ENCODE data around the gene ATP5ME.

Gene ATP5ME

GRCh38 chr4:657834-658667 is 16.0 kb downstream of the ATP5ME start:
- Histone ChIP-seq H3K9ac (ENCODE audit: low read depth, low read length) (no peak overlapping the region), H3K4me1 (ENCODE audit: insufficient read depth, low read length) (peaks cover 15% of the 10 kb centered on the region)
- ATAC-seq (ENCODE audit: insufficient read depth, low read depth) = no peak

DNA sequence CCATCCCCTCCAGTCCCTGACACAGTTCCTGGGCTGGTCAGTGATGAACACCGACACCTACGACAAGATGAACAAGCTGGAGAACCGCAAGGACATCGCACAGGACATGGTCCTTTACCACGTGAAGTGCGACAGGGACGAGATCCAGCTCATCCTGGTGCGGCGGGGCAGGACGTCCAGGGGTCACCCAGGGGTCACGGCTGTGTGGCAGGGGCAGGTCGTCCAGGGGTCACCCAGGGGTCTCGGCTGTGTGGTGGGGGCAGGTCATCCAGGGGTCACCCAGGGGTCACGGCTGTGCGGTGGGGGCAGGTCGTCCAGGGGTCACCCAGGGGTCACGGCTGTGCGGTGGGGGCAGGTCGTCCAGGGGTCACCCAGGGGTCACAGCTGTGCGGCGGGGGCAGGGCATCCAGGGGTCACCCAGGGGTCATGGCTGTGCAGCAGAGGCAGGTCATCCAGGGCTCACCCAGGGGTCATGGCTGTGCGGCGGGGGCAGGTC is 16.7 kb downstream of the ATP5ME start:
- H2AFZ ChIP-seq (ENCODE audit: low read depth, low read length) = no peak overlapping the region
- ATAC-seq (ENCODE audit: insufficient read depth, low read depth) (no peak), DNase-seq (no peak)
- no peak overlapping the region for H3K27ac ChIP-seq (ENCODE audit: low read length)
- no peaks in the 10 kb centered on the region for H3K27me3 ChIP-seq (ENCODE audit: insufficient read depth, low read length, poor library complexity)
- peaks cover 9% of the 10 kb centered on the region for H4K20me1 ChIP-seq (ENCODE audit: insufficient read depth, low read length)
- H3K4me3 ChIP-seq (ENCODE audit: low read depth in 1 of 2, low read length in 2 of 2) = no peak overlapping the region
- H3K36me3 ChIP-seq (ENCODE audit: insufficient read depth, low read length) = peaks cover 25% of the 10 kb centered on the region
- H3K9me3 ChIP-seq (ENCODE audit: insufficient read depth, low read length, severe bottlenecking) = no peaks in the 10 kb centered on the region
- H3K9ac ChIP-seq (ENCODE audit: low read depth, low read length) = no peak overlapping the region
- peaks cover 1% of the 10 kb centered on the region for H3K79me2 ChIP-seq (ENCODE audit: insufficient read depth, low read length)
- H3K4me1 ChIP-seq (ENCODE audit: insufficient read depth, low read length) = peaks cover 9% of the 10 kb centered on the region
- no peak overlapping the region for H3K4me2 ChIP-seq (ENCODE audit: insufficient read depth, low read length)
- TF ChIP-seq, protein P1, sequence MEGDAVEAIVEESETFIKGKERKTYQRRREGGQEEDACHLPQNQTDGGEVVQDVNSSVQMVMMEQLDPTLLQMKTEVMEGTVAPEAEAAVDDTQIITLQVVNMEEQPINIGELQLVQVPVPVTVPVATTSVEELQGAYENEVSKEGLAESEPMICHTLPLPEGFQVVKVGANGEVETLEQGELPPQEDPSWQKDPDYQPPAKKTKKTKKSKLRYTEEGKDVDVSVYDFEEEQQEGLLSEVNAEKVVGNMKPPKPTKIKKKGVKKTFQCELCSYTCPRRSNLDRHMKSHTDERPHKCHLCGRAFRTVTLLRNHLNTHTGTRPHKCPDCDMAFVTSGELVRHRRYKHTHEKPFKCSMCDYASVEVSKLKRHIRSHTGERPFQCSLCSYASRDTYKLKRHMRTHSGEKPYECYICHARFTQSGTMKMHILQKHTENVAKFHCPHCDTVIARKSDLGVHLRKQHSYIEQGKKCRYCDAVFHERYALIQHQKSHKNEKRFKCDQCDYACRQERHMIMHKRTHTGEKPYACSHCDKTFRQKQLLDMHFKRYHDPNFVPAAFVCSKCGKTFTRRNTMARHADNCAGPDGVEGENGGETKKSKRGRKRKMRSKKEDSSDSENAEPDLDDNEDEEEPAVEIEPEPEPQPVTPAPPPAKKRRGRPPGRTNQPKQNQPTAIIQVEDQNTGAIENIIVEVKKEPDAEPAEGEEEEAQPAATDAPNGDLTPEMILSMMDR (IDR thresholded peaks at IDR 0.05; ENCODE audit: borderline replicate concordance, extremely low read depth, low read length, poor library complexity, severe bottlenecking) = no peak
- no peak for TF ChIP-seq EZH2 (IDR thresholded peaks at IDR 0.05; ENCODE audit: borderline replicate concordance, low read depth, low read length, severe bottlenecking)

More at GRCh38 chr4:657834-658667, 16.0 kb downstream of the ATP5ME start:
- TF ChIP-seq, protein P1 (IDR thresholded peaks at IDR 0.05; ENCODE audit: borderline replicate concordance, extremely low read depth, low read length, poor library complexity, severe bottlenecking) = no peak
- Histone ChIP-seq H3K4me2 (ENCODE audit: insufficient read depth, low read length) (no peak overlapping the region), H3K4me3 (ENCODE audit: low read depth in 1 of 2, low read length in 2 of 2) (no peak overlapping the region), H3K27ac (ENCODE audit: low read length) (no peak overlapping the region), H2AFZ (ENCODE audit: low read depth, low read length) (no peak overlapping the region), H3K36me3 (ENCODE audit: insufficient read depth, low read length) (peaks cover 27% of the 10 kb centered on the region), H3K79me2 (ENCODE audit: insufficient read depth, low read length) (peaks cover 7% of the 10 kb centered on the region), H4K20me1 (ENCODE audit: insufficient read depth, low read length) (peaks cover 9% of the 10 kb centered on the region), H3K9me3 (ENCODE audit: insufficient read depth, low read length, severe bottlenecking) (no peaks in the 10 kb centered on the region), H3K27me3 (ENCODE audit: insufficient read depth, low read length, poor library complexity) (no peaks in the 10 kb centered on the region)
- no peak for DNase-seq

DNA sequence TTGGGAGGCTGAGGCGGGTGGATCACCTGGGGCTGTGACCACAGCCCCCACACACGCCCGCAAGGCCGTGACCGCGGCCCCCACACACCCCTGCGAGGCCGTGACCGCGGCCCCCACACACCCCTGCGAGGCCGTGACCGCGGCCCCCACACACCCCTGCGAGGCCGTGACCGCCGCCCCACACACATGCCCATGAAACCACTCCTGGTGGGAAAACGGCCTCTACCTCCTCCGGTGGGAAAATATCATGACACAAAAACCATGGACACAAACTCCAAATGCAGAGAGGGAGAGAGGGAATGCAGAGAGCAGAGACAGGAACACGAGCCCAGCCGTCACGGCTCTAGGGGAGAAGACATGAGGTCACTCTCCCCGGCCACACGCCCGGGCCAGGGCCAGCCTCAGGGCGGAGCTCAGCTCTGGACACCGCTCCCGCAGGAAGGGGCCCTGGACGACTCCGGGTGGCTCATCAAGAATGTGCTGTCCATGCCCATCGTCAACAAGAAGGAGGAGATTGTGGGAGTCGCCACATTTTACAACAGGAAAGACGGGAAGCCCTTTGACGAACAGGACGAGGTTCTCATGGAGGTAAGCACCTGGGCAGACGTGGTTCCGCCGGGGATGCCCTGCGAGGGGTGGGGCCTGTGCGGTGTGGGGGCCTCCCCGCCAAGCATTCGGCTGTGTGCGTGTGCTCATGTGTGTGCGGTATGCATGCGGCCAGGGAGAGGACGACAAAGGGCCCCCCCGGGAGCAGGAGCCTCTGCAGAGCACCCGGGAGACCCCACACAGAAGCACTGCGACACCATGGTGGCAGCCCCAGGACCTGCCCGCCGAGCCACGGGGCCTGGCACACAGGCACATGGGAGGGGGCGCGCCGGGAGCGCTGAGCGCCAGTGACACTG is 17.4 kb downstream of the ATP5ME start:
- TF ChIP-seq, protein P1 (IDR thresholded peaks at IDR 0.05; ENCODE audit: borderline replicate concordance, extremely low read depth, low read length, poor library complexity, severe bottlenecking) = no peak
- no peak for TF ChIP-seq EZH2 (IDR thresholded peaks at IDR 0.05; ENCODE audit: borderline replicate concordance, low read depth, low read length, severe bottlenecking)
- no peaks in the 10 kb centered on the region for H3K27me3 ChIP-seq (ENCODE audit: insufficient read depth, low read length, poor library complexity)
- no peak overlapping the region for H3K4me2 ChIP-seq (ENCODE audit: insufficient read depth, low read length)
- peaks cover 9% of the 10 kb centered on the region for H4K20me1 ChIP-seq (ENCODE audit: insufficient read depth, low read length)
- peaks cover 2% of the 10 kb centered on the region for H3K4me1 ChIP-seq (ENCODE audit: insufficient read depth, low read length)
- no peak for DNase-seq
- no peak overlapping the region for H3K9ac ChIP-seq (ENCODE audit: low read depth, low read length)
- H3K36me3 ChIP-seq (ENCODE audit: insufficient read depth, low read length) = peaks cover 18% of the 10 kb centered on the region
- no peaks in the 10 kb centered on the region; the same call in 1 of the 2 replicates for H3K79me2 ChIP-seq (ENCODE audit: insufficient read depth, low read length)
- no peak overlapping the region for H3K4me3 ChIP-seq (ENCODE audit: low read depth in 1 of 2, low read length in 2 of 2)
- peak; percentile 15; the same call in 1 of the 3 replicates for ATAC-seq (ENCODE audit: insufficient read depth, low read depth)
- no peak overlapping the region for H2AFZ ChIP-seq (ENCODE audit: low read depth, low read length)
- no peaks in the 10 kb centered on the region for H3K9me3 ChIP-seq (ENCODE audit: insufficient read depth, low read length, severe bottlenecking)
- H3K27ac ChIP-seq (ENCODE audit: low read length) = no peak overlapping the region

Measured in DND-41 (cell line).